Hepatic stellate cell (primary cell): Measurements from ENCODE around the gene PRKCA.

Experiments
- DNase-seq: peaks from one replicate; pipeline ENCODE4 v3.0.0; 2011; ENCODE audit warnings: low spot score

PRKCA gene

GRCh38 chr17:66839616-66840015 lies 537.2 kb downstream of the PRKCA start:
- no peak for DNase-seq

GRCh38 chr17:66840061-66840460 lies 537.6 kb downstream of the PRKCA start:
- no peak for DNase-seq

DNA sequence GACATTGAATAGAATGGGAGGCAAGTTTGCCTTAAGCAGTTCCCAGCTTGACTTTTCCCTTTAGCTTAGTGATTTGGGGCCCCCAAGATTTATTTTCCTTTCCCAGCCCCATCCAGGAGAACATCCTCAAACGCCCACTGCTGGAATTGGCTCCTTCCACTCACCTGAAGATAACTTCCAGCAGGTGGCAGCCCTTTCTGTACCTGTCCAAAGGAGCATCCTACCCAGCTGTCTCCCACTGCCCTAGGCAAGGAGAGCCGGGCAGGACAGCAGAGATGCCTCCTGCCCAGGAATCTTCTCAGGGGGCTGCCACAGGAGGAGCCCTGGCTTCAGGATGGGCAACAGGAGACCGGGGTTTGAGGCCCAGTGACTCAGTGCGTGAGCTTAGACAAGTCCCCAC lies 538.9 kb downstream of the PRKCA start:
- DNase-seq = no peak

DNA sequence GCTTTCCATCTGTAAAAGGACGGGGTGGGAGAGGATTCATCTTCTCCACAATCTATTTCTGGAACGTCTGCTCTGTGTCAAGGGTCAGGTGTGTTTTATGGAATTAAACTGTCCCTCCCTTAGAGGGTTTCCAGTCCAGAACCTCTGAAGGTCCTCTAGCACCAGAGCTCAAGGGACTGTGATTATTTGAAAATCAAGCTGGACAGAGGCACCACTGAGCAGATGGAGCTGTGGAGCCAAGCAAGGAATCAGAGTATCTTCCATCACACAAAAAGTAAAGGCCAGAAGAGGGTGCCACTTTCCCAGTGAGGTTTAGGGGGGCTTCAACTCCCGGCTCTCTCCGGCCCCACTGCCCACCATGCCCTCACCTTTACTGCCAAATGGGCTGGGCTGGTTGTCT lies 539.3 kb downstream of the PRKCA start:
- DNase-seq = no peak

- DNase-seq = no peak
Observed at GRCh38 chr17:66842505-66842904, 540.1 kb downstream of the PRKCA start.

DNA sequence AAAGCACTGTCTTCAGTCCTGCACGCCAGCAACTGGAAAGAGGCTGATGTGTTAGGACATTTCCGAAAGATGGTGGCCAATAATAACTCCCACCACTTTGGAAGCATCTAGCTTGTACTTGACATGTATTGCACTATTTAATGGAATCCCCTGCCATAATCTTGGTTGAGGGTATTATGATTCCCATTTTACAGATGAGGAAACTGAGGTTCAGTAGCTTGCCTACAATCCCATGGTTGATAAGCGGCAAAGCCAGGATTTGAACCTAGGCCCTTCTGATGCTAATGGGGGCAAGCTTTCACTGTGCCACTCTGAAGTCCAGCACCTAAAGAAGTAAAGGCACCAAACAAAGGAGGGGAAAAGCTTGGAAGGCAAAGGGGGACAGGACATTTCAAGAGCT lies 540.5 kb downstream of the PRKCA start:
- DNase-seq = no peak

- DNase-seq = no peak
Observed at GRCh38 chr17:66843627-66844026, 541.2 kb downstream of the PRKCA start.

- DNase-seq = no peak
Observed at GRCh38 chr17:66847704-66848103, 545.3 kb downstream of the PRKCA start.

DNA sequence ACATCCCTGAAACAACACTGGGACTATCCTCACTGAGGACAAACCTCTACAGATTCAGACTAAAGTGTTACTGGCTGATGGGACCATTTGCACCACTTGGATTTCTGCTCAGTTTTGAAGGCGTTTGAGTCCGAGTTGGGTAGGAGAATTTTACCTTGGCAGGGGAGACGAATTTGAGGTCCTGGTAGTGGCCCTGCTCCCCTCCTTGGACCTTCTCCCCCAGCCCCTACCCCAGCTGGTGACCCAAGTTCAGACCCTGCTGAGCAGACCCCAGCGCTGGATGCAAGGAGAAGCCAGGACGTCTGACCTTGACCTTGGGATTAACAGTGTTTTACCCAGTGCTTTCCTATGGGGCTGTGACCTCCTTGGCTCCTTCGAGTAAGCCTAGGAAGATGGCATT lies 546.1 kb downstream of the PRKCA start:
- no peak for DNase-seq

DNA sequence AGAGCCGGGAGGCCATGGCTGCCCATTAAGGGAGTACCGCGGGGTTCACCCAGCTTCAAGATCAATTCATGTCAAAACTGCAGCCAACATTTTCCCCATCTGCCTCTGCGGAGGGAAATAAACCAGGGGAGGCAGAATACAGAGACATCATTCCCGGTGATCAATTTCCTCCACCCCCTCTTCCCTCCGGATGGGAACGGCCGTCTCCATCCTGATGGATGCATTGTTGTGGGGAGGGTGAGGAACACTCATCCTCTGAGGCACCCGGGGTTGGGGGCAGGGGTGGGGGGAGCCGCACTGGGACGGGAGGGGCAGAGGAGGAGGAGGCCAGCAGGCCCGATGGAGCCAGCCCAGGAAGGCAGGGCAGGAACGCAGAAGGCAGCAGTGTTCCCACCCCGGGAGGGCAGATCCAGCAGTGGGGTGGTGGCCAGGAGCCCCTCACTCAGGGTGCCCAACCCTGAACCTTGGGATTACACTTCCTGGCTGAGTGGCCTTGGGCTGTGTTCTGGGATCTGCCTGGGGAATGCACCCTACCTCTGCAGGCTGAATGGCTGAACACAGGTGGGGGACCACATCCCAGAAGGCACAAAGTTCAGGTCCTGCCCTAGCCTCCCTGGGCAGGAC lies 546.7 kb downstream of the PRKCA start:
- no peak for DNase-seq

GRCh38 chr17:66849851-66850580 lies 547.6 kb downstream of the PRKCA start:
- DNase-seq = no peak

- no peak for DNase-seq
Observed at GRCh38 chr17:66850692-66851091, 548.3 kb downstream of the PRKCA start.

DNA sequence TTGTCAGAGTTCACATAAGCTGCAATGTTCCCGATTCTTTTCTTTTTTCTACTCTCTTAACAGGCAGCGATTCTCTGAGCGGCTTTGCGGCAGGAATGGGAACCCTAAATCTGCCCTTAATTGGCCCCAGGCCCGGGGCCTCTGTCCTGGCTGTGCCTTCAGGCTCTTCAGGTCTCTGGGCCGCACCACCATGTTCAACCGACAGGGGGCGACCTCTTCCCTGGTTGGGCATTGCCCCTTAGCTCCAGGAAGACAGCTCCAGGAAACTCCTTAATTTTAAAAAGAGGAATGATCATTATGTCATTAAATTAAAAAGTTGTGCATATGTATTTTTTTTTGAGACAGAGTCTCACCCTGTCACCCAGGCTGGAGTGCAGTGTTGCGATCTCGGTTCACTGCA lies 552.8 kb downstream of the PRKCA start:
- DNase-seq = no peak

DNA sequence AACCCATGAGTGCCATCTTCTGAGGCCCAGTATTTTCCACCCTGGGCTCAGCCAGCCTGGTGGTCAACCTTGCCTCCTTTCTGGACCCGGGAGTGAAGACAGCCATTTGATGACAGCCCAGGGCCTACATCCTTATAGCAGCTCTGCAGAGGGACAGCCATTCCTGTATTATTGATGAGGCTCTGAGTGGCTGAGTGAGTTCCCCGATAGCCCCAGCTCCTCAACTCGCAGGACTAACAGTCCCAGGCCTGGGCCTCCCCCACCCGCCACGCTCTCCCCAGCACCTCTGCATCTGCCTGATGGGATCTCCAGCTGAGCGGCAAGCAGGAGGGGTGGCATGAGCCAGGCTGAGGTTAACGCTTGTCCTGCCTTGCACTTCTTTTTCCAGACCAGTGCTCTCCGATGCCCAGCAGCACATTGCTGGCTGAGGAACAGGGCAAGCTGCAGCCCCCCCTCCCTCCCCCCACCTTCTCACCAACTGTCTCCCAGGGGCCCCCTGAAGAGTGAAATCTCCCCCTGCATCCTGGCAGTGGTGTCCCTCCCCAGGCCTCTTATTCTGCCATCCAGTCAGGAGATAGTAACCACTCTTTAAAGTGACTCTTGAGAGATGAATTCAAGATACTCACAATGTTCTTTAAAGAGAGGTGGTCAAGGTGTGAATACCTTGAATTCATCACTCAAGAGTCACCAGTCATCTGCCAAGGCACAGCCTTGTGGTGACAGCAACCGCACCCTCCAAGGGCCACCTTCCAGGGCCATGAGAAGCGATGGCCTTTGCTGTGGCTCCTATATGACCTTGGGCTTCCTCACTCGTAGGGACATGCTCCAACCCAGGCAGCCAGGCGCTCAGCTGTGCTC lies 556.0 kb downstream of the PRKCA start:
- DNase-seq = no peak

DNA sequence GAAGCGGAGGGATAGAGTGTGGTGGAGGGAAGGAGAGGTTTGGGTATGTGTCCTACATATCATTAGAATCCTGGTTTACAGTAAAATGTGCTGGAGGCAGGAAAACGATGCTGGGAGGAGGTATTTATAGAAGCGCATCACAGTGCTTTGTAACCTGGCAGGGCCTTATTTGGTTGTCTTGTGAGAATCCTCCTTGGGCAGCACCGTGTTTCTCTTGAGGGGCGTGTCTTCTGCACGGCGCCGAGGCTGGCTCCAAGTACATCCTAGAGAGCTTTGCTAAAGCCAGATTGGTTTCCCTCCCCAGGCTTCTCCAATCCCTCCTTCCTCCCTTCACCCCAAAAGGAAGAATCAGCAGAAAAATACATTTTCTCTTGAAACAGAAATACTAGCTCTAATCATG lies 556.9 kb downstream of the PRKCA start:
- no peak for DNase-seq

- no peak for DNase-seq
Observed at GRCh38 chr17:66860204-66860603, 557.8 kb downstream of the PRKCA start.
